Measurements from ENCODE around the gene SLF2.

- TF ChIP-seq CTCF (IDR thresholded peaks at IDR 0.05; ENCODE audit: low read depth, low read length, missing input control) (no peak), TAF1 (conservative IDR thresholded peaks at IDR 0.05) (no peak), YY1 (IDR thresholded peaks at IDR 0.05) (peak; percentile 19), MAX (IDR thresholded peaks at IDR 0.05) (peak; percentile 99), REST (IDR thresholded peaks at IDR 0.05) (no peak), SP1 (IDR thresholded peaks at IDR 0.05) (peak; percentile 18), JUND (IDR thresholded peaks at IDR 0.05) (no peak), EGR1 (IDR thresholded peaks at IDR 0.05; ENCODE audit: low read depth in 2 of 2) (no peak), RAD21 (IDR thresholded peaks at IDR 0.05) (no peak)
These were observed 74.4 kb downstream of the SLF2 start, which contains the start of the genes MRPL43 and TWNK for GRCh38 chr10:100986952-100987684.

All from liver (tissue), 3 donors.